ENCODE results near the gene RFNG. TPM values are rescaled to one million over a fixed set of nuclear protein-coding genes. Genes with fewer than 3 reads are reported as not detected.
A peak's percentile ranks its signal among the peaks of the same experiment; 100 is the strongest.

The RFNG gene
- total RNA-seq, 1 experiment from 2014 or later, result 37.9 TPM

DNA sequence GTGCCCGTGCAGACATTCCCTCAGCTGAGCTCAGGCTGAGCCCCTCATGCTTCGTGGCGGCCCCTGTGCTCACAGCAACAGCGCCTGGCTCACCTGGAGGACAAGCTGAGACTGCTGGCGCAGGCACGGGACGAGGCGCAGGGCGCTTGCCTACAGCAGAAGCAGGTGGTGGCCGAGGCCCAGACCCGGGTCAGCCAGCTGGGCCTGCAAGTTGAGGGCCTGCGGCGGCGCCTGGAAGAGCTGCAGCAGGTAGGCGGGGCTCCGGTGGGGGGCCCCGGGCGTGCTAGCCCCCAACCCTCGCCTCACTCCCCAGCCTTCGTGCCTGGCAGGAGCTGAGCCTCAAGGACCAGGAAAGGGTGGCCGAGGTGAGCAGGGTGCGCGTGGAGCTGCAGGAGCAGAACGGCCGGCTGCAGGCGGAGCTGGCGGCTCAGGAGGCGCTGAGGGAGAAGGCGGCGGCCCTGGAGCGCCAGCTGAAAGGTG is 21.6 kb downstream of the RFNG start:
- no TSS peak for BruUV-seq (replicated peaks)
- intact Hi-C loops (cut with micrococcal nuclease), result loop anchor here (2.0 to 10.0 kb wide), 3 partner anchors 65 to 215 kb away; partner anchors contain the start of gene FASN
- ChIA-PET CTCF (interaction anchor here (0.5 to 2.3 kb wide), 9 partner anchors 10 to 1574 kb away, joined by 3 to 13 read pairs (median 3); no protein-coding TSS in a partner anchor), POLR2A (interaction anchor here (0.6 to 1.7 kb wide), 7 partner anchors 8 to 223 kb away, joined by 3 to 4 read pairs (median 3); partner anchors contain the start of genes DCXR and FASN)
- Mint-ChIP-seq H3K9me3 (ENCODE audit: unreplicated experiment) (no peaks in the 10 kb centered on the region), H3K27me3 (ENCODE audit: insufficient read depth, unreplicated experiment) (no peaks in the 10 kb centered on the region), H3K4me1 (ENCODE audit: insufficient read depth, unreplicated experiment) (no peaks in the 10 kb centered on the region), H3K27ac (ENCODE audit: low read depth, unreplicated experiment) (no peak overlapping the region), H3K4me3 (ENCODE audit: unreplicated experiment) (peak overlapping the region; percentile 78), H3K36me3 (ENCODE audit: insufficient read depth, unreplicated experiment) (peaks cover 5% of the 10 kb centered on the region)
- no peak for DNase-seq (ENCODE audit: unreplicated experiment)
- TF ChIP-seq, protein P1, sequence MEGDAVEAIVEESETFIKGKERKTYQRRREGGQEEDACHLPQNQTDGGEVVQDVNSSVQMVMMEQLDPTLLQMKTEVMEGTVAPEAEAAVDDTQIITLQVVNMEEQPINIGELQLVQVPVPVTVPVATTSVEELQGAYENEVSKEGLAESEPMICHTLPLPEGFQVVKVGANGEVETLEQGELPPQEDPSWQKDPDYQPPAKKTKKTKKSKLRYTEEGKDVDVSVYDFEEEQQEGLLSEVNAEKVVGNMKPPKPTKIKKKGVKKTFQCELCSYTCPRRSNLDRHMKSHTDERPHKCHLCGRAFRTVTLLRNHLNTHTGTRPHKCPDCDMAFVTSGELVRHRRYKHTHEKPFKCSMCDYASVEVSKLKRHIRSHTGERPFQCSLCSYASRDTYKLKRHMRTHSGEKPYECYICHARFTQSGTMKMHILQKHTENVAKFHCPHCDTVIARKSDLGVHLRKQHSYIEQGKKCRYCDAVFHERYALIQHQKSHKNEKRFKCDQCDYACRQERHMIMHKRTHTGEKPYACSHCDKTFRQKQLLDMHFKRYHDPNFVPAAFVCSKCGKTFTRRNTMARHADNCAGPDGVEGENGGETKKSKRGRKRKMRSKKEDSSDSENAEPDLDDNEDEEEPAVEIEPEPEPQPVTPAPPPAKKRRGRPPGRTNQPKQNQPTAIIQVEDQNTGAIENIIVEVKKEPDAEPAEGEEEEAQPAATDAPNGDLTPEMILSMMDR (IDR thresholded peaks at IDR 0.05; ENCODE audit: unreplicated experiment), result no peak

DNA sequence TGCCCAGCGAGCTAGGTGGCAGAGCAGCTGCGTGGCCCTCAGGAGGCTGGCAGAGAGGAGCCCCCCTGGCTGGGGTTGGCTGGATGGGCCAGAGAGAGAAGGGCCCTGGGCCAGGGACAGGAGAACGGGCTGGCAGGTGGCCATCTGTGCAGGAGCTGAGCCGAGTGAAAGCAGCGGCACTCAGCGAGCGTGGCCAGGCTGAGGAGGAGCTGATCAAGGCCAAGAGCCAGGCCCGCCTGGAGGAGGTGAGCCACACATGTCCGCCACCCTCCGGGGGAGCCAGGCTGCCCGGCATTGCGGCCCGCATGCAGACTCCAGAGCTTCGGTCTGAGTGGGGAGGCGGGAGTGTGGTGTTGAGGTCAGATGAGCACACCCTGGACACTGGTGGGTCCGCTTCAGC is 22.2 kb downstream of the RFNG start:
- no peak for DNase-seq (ENCODE audit: unreplicated experiment)
- intact Hi-C loops (cut with micrococcal nuclease), result no loop called here
- TF ChIP-seq, protein P1 (IDR thresholded peaks at IDR 0.05; ENCODE audit: unreplicated experiment), result no peak
- BruUV-seq (replicated peaks), result no TSS peak
- H3K9me3 Mint-ChIP-seq (ENCODE audit: unreplicated experiment), result no peaks in the 10 kb centered on the region
- peak overlapping the region; percentile 78 for H3K4me3 Mint-ChIP-seq (ENCODE audit: unreplicated experiment)
- peaks cover 5% of the 10 kb centered on the region for H3K36me3 Mint-ChIP-seq (ENCODE audit: insufficient read depth, unreplicated experiment)
- ChIA-PET POLR2A (interaction anchor here (1.4 to 1.7 kb wide), 2 partner anchors 9 to 49 kb away, joined by 4 read pairs; partner anchors contain the start of gene DCXR), CTCF (interaction anchor here (0.6 to 2.3 kb wide), 6 partner anchors 9 to 125 kb away, joined by 3 to 13 read pairs (median 4); no protein-coding TSS in a partner anchor)
- H3K27me3 Mint-ChIP-seq (ENCODE audit: insufficient read depth, unreplicated experiment), result no peaks in the 10 kb centered on the region
- no peak overlapping the region for H3K27ac Mint-ChIP-seq (ENCODE audit: low read depth, unreplicated experiment)
- no peaks in the 10 kb centered on the region for H3K4me1 Mint-ChIP-seq (ENCODE audit: insufficient read depth, unreplicated experiment)

DNA sequence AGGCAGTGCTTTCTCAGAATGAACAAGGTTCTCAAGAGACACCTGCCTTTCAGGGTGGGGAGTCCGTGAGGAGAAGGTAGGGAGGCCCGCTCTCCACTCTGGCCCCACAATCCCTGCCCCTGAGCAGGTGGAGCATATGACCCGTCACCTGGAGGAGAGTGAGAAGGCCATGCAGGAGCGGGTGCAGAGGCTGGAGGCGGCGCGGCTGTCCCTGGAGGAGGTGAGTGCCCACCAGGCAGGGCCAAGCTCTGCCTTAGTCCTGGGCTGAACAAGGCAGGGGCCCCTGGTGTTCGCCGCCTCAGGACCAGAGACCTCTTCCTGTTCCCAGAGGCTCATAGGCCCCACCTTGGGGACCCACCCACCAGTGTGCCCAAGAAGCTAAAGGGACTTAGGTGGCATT is 22.6 kb downstream of the RFNG start:
- BruUV-seq (replicated peaks), result no TSS peak
- H3K4me3 Mint-ChIP-seq (ENCODE audit: unreplicated experiment), result no peak overlapping the region
- peaks cover 5% of the 10 kb centered on the region for H3K36me3 Mint-ChIP-seq (ENCODE audit: insufficient read depth, unreplicated experiment)
- H3K9me3 Mint-ChIP-seq (ENCODE audit: unreplicated experiment), result no peaks in the 10 kb centered on the region
- TF ChIP-seq, protein P1 (IDR thresholded peaks at IDR 0.05; ENCODE audit: unreplicated experiment), result no peak
- intact Hi-C loops (cut with micrococcal nuclease), result no loop called here
- POLR2A ChIA-PET, result interaction anchor here (1.4 to 1.7 kb wide), 2 partner anchors 9 to 49 kb away, joined by 4 read pairs; partner anchors contain the start of gene DCXR
- H3K4me1 Mint-ChIP-seq (ENCODE audit: insufficient read depth, unreplicated experiment), result peaks cover 4% of the 10 kb centered on the region
- H3K27ac Mint-ChIP-seq (ENCODE audit: low read depth, unreplicated experiment), result no peak overlapping the region
- H3K27me3 Mint-ChIP-seq (ENCODE audit: insufficient read depth, unreplicated experiment), result no peaks in the 10 kb centered on the region
- CTCF ChIA-PET, result interaction anchor here (1.9 to 2.3 kb wide), 2 partner anchors 9 to 126 kb away, joined by 12 to 13 read pairs; no protein-coding TSS in a partner anchor
- no peak for DNase-seq (ENCODE audit: unreplicated experiment)

DNA sequence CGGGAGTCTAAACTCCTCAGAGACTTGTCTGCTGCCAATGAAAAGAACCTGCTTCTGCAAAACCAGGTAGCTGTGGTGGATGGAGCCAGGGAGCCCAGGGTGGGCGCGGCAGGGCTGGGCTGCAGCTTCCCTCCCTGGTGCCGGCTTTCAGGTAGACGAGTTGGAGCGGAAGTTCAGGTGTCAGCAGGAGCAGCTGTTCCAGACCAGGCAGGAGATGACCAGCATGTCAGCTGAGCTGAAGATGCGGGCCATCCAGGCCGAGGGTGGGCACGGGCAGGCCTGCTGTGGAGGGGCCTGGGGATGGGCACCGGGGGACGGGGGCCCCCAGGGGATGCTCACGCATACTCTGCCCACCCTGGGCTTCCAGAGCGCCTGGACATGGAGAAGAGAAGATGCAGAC is 23.4 kb downstream of the RFNG start:
- Mint-ChIP-seq H3K36me3 (ENCODE audit: insufficient read depth, unreplicated experiment) (peaks cover 5% of the 10 kb centered on the region), H3K27me3 (ENCODE audit: insufficient read depth, unreplicated experiment) (no peaks in the 10 kb centered on the region), H3K27ac (ENCODE audit: low read depth, unreplicated experiment) (no peak overlapping the region), H3K9me3 (ENCODE audit: unreplicated experiment) (no peaks in the 10 kb centered on the region), H3K4me3 (ENCODE audit: unreplicated experiment) (no peak overlapping the region), H3K4me1 (ENCODE audit: insufficient read depth, unreplicated experiment) (peaks cover 6% of the 10 kb centered on the region)
- BruUV-seq (replicated peaks), result no TSS peak
- TF ChIP-seq, protein P1 (IDR thresholded peaks at IDR 0.05; ENCODE audit: unreplicated experiment), result no peak
- DNase-seq (ENCODE audit: unreplicated experiment), result no peak
- CTCF ChIA-PET, result no interaction called here
- intact Hi-C loops (cut with micrococcal nuclease), result no loop called here
- POLR2A ChIA-PET, result interaction anchor here (0.6 to 1.4 kb wide), 2 partner anchors 48 to 59 kb away, joined by 3 to 4 read pairs; no protein-coding TSS in a partner anchor
